HG02610 (cell line): ENCODE results near the gene RFPL1.

ENCODE experiments used
- ATAC-seq: cut with Tn5 transposase; IDR thresholded peaks from one replicate; pipeline ENCODE4 v1.9.1; 2021; ENCODE audit warnings: mild to moderate bottlenecking, moderate library complexity; ENCODE audit not compliant: unreplicated experiment

The RFPL1 gene

DNA sequence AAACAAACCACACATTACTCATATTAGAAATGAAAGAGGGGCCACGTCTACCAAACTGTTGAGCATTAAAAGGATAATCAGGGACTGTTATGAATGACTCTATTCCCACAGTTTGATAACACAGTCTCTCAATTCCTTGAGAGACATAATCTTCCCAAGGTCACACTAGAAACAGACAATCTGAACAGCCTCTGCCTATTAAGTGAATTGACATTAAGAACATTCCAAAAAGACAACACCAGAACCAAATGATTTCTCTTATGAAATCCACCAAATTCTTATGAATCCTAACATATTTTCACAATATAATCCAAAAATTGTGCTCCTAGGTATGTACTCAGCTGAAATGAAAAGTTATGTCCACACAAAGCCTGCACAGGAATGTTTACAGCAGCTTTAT, 4.6 kb downstream of the RFPL1 start:
- ATAC-seq = no peak

DNA sequence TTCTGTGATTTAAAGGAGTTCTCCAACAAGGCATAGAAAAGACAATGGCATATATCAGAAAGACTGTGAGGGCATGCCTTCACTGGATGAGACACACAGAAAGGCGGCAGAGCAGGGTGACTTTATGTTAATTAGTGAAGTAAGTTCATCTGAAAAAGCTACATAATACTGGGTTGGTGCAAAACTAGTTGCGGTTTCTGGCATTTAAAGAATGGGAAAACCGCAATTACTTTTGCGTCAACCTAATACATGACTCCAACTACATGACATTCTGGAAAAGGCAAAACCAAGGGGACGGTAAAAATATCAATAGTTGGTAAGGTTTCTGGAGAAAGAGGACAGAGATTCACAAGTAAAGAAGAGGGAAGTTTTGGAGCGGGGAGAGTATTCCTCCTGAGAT, 5.1 kb downstream of the RFPL1 start:
- no peak for ATAC-seq

DNA sequence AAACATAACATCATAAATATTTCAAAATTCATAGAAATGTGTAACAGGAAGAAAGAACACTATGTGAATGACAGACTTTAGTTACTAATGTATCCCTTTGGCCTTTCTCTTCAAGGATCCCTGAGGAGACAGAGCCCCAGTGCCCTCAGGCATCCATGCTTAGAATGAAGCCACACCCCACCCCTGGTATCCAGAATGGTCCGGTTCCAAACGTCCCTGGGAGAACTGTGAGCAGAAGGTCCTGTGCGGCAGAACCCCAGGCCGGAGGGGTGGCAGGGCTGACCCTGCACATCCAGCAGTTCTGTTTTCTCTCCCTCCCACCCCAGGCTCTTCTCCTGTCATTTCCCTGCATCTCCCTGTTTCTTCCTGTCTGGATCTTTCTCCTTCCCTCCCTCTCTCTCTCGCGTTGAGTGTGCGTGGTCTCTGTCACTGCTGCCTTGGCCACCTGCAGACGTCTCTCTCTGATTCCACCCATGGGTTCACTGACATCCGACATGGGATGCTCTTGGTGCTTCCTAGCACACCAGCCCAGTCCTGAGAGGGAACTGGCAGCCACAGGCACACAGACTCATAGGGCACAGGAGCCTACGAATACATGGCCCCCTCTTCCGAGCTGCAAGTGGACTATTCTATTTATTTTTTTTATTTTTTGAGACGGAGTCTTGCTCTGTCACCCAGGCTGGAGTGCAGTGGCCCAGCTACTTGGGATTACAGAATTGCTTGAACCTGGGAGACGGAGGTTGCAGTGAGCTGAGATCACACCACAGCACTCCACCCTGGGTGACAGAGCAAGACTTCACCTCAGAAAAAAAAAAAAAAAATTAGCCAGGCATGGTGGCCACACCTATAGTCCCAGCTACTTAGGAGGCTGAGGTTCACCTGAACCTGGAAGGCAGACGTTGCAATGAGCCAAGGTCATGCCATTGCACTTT, 5.7 kb downstream of the RFPL1 start:
- no peak for ATAC-seq

DNA sequence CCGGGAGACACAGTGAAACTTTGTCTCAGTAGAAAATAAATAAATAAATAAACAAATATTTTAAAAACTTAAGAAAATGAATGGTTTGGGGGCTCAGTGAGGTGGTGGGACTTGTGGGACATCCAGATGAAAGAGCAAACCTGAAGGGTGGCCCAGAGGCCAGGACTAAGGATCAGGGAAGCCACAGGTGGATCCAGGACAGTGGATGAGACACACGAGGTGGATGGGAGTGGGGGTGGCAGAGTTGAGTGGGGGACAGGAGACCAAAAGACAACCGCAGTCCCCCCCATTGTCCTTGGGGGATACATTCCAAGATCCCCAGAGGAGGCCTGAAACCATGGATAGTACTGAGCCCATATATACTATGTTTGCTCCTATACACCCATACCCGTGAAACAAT, 7.1 kb downstream of the RFPL1 start:
- ATAC-seq = no peak

DNA sequence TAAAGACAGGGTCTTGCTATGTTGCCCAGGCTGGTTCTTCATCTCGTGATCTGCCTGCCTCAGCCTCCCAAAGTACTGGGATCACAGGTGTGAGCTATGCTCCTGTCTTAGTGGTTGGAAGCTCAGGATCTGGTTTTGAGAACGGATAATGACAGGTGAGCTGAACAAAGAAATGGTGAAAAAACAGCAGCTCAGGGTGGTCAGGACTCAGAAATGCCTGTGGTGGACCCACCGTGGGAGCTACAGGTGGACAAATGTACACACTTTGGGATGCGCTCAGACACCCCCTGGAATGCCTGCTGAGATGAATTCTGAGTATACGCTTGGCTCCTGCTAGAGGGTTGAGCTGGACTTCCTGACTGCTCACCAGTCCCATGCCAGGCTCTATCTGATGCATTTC, 9.5 kb downstream of the RFPL1 start:
- ATAC-seq = no peak

DNA sequence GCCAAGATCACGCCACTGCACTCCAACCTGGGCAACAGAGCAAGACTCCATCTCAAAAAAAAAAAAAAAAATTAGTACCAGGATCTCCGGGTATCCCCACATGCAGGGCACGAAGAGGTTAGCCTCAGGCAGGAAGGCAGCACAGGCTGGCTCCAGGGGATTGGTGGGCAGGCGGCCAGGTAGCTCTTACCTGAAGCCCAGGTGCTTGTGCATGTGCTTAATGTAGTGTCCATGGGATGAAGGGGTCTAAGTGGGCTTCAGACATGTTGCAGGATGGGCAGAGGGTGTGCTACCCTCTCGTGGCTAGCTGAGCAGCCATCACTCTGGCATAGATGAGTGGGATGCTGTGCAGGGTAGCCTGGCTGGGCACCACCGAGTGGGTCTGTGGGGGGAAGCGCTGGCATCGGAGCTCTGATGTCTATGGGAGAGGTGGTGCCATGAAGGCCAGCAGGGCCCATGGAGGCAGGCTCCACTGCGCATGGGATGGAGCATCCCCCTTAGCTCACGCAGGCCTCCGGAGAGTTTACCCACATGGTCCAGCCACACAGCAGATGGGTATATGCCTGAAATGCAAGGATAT, 11.0 kb downstream of the RFPL1 start:
- ATAC-seq = no peak

DNA sequence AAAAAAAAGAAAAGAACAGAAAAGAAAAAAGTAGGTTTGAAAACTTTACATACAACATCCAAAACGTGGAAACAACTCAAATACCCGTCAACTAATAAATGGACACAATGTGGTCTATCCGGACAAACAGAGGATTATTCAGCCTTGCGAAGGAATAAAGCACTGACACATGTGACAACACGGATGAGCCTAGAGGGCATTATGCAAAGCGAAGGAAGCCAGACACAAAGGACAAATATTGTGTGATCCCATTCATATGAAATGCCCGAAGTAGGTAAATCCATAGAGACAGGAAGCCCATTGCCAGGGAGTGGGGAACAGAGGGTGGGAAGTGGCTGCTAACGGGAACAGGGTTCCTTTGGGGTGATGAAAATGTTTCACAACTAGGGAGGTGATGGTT, 11.8 kb downstream of the RFPL1 start:
- no peak for ATAC-seq

DNA sequence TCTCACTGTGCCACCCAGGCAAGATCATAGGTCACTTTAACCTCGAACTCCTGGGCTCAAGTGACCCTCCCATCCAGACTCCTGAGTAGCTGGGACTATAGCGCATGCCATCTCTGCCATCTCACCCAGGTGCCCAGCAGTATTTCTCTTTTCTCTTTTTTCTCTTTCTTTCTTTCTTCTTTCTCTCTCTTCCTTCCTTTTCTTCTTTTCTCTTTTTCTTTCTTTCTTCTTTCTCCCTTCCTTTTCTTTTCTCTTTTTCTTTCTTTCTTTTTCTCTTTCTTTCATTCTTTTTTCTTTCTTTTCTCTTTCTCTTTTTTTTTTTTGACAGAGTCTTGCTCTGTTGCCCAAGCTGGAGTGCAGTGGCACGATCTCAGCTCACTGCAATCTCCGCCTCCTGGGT, 13.5 kb downstream of the RFPL1 start:
- ATAC-seq = no peak

DNA sequence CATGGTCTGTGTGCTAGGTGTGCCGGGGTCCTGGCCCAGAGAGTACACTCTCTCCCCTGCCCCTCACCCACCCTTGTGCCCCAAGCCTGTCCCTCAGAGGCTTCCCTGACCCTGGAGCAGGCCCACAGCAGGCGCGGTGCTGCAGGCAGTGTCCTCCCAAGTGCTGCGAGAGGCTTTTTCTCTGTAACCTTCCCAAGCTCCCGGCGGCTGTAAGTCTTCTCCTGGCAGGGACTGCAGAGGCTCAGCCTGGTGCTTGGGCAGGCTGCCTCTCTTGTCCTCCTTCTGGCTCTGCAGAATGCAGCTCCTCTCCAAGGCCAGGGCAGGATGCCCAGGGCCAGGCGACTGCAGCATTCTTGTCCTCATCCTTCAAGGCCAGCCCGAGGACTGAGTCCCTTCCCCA, 15.9 kb downstream of the RFPL1 start:
- ATAC-seq = no peak

DNA sequence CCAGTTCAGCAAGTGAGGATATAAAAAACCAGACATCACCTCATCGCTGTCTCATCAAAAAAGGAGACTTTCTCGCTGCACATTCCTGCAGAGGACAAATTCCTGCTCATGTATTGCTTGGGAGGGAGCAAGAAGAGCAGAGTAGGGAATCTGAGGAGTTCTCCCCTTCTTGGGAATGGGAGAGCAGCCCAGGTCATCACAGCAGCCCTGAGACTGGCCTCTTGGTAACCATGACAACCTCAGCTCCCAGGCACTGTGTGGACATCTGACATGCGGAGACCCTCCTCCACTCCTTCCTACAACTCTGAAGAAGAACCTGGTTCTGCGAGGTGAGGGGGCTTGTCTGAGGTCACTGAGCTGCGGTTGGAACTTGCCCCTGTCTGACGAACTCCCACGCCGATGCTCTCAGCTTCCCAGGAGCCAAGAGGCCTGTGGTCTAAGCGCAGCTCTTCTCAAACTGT, 17.9 kb downstream of the RFPL1 start:
- no peak for ATAC-seq

DNA sequence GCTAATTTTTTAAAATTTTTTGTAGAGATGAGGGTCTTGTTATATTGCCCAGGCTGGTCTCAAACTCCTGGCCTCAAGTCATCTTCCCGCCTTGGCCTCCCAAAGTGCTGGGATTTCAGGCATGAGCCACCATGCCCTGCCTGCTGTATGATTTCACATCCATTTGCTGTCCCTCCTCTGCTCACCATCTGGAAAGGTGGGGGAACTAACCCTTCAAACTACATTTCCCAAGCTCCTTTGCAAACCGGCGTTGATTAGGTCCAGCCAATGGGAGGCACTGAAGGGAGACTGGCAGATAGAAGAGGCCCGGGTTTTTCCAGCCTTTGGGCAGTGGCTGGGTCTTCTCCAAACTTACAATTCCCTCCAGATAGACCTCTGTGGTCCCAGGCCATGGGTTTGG, 19.3 kb downstream of the RFPL1 start:
- ATAC-seq = no peak

DNA sequence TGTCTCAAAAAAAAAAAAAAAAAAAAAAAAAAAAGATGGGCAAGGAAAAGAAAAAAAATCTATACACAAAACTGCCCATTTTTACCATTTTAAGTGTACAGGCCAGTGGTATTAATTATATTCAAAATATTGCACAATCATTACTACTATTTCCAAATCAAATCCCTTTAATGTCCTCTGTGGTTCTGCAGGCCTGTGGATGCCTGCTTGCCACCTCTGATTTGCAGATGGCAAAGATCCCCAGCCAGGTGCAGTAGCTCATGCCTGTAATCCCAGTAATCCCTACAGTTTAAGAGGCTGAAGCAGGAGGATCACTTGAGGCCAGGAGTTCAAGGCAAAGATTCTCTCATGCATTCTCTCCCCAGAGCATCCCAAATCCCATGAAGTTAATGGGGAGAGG, 20.2 kb downstream of the RFPL1 start:
- no peak for ATAC-seq

DNA sequence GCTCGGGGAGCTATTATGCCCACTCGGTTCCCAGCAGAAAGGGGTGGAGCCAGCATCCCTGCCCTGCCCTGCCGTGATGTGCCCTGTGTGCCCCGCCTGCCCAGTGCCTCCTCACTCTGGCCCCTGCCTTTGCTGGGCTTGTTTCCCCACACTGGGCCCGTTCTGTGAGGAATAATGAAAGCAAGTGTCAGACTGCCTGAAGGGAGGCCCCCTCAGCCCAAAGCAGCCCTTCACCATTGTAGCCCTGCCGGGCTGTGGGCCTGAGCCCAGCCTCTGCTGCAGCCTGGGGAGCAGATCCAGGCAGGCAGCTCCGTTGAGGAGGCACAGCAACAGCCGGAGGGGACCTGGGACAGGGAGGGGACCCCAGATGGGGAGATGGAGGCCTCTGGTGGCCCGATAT, 21.4 kb downstream of the RFPL1 start:
- no peak for ATAC-seq

DNA sequence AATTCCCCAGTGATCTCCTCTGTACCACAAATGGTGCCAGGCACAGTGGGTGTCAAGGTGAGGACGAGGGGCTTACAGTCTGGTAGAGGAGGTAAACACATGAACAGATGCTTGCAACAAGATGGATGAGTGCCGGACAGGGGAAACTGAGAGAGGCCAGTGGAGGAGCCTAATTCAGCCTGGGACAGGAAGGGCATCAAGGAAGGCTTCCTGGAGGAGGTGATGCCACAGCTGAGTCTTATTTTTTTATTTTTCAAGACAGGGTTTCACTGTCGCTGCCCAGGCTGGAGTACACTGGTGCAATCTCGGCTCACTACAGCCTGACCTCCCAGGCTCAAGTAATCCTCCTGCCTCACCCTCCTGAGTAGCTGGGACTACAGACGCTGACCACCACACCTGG, 22.9 kb downstream of the RFPL1 start:
- ATAC-seq = no peak

DNA sequence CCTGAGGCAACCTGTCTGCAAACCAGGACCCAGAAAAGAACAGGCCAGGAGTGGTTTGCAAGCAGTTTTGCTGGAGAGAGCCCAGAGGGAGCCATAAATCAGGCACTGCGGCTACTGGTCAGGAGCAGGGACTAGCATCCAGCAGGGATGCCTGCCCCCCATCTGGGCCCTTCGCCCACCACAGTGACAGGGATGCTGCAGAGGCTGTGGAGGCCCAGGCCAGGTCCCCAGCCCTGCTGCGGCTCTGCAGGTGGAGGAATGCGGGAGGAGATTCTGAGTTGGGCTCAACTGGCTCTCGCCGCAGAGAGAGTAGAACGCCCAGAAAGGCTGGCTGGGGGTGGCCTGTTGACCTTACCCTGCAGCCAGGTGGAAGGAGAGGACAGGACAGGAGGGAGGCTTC, 25.2 kb downstream of the RFPL1 start:
- no peak for ATAC-seq

DNA sequence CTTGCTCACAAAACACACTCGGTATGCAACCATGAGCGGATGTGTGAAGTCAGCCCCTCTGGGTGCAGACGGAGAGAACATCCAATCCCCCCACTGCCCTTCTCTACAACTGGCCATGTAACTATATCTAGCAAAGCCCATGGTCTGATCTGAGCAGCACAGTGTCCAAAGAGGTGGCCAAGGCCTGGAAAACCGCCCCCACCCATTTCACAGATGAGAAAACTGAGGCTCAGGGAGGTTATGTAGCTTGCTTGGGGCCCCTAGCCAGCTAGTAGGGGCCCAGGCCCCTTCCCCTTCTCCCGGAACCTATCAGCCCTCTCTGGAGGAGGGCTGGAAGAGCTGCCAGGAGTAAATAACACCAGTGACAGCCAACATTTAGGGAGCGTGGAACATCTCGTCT, 26.2 kb downstream of the RFPL1 start:
- no peak for ATAC-seq

DNA sequence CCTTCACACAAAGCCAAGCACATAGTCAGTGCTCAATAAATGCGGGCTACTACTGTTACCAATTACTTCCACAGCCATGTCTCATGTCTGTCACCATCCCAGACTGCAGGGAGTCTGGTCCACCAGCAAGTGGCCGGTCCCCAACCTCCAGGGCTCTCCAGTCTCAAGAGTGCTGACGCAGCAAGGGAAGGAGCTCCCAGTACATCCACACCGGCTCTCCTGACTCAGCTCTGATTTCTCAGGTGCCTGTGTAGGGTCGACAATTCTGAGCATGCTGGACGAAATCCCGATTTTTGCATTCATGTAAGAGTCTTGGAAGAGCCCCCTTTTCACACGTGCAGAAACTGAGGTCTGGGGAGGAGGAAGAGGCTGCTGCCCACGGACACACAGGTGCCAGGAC, 31.4 kb downstream of the RFPL1 start:
- no peak for ATAC-seq

DNA sequence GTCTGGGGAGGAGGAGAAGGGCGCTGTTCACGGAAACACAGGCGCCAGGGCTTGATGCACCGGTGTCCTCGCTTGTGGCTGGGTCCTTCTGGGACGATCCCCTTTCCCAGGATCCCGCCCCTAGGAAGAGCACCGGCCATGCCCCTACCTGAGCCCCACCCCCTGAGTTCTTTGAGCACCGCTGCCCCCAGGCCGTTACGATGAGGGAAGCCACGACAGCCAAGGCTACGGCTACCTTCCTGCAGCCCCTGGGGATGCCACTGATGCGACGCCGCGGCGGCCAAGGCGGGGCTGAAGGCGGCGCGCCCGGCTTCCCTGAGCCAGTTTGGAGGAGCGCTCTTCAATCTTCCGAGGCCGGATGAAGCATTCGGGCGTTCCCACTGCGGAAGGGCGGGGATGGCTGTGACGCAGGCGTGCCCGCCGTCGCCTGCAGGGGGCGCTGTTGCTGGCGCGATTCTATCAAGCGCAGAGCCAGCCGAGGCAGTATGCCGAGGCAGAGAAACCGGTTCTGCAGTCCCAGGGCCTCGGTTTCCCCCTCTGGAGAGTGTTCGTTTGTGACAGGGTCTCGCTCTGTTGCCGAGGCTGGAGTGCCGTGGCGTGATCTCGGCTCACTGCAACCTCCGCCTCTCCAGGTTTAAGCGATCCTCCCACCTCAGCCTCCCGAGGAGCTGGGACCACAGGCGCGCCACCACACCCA, 31.9 kb downstream of the RFPL1 start:
- no peak for ATAC-seq

DNA sequence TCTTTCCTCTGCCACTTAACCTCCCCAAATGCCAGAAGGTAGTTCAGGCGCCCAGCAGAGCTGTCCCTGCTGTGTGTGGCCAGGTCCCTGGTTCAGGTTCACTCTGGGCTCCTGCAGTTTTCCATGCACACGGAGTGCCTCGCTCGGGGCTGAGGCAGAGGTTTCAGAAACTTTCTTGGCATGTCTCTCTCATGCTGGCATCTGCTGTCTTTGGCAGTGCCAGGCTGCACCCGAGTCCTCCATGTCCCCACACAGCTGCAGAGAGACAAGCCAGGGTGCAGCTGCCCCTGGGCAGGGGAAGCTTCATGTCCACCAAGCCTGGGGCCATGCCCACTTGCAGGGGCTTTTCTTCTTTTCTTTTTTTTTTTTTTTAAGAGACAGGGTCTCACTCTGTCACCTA, 34.6 kb downstream of the RFPL1 start:
- ATAC-seq = no peak

DNA sequence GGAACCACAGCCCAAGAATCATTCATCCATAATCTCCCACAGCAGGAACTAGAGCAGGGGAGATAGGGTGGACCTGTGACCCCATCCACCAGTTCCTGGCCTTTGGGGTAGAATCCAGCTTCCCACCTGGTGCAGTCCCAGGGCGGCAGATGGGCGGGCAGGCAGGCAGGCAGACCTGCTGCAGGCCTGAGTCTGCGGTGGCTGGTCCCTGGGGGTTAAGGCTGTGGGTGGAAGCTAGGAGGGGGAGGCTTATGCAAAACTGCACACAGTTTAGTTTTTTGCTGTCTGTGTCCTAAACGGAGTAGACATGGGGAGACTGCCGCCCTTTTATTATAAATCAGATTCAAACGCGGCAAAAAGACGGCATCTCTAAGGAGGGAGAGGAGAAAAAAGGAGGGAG, 37.2 kb downstream of the RFPL1 start:
- peak; percentile 70 for ATAC-seq

DNA sequence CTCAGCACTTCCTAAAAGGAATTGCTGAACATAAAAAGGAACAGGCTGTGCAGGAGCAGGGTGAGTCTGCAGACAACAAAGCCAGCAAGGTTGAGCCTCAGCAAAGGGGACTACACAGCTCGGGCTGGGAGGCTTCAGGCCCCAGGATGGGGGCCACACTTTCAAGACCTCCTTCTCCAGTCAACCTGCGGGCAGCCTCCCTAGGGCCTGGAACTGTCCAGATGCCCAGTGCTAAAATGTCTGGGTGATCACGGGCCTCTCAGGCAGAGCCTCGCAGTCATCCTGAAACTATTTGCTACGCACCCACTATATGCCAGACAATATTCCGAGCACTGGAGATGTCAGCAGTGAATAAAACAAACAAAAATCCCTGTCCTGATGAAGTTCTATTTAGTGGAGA, 37.7 kb downstream of the RFPL1 start:
- ATAC-seq = no peak

DNA sequence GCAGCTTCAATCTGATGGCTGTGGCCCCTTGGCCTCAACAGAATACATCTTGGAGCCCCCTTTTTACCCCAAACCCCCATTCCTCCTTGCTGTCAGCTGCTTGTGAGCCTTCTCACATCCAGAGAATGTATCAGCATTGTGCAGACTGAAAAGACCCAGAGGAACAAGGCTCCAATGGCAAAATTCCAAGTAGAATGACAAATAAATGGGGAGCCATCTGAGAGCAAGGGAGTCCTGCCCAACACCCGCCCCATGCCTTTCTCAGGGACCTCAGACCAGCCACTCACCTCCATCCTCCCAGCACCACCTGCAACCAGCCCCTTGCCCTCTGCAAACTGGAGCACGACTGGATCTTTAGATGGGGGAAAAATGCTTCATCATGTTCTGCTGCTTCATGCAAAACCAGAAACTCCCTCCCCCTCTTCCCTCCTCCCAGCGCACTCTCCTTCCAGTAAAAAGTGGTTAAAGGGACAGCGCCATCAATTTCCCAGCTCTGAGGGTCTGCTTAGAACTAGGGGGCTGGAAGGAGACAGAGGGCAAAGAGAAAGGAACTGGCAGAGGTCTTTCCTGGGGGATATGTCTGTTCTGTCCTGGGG, 39.4 kb downstream of the RFPL1 start:
- ATAC-seq = no peak
